IMR-90 (cell line): Measurements from ENCODE around the gene NAT8. TPM values are rescaled to one million over a fixed set of nuclear protein-coding genes. Genes with fewer than 3 reads are reported as not detected.
"Not testable (repeated sequence)": the region's sequence is repeated elsewhere in the genome, so short reads cannot be mapped to it uniquely, and the experiment has no call there.

Source experiments
- ATAC-seq: fragments of 200-7000 bp; cut with Tn5 transposase; 2 replicates; pipeline ENCODE4 v1.9.1; 2020; ENCODE audit warnings: low read depth, mild to moderate bottlenecking, moderate library complexity
- BruUV-seq: library from RNA; stranded (reverse); fragments of 400-500 nt; replicated peaks from 2 replicates; lab custom pipeline; 2021; lab: Mats Ljungman, UMichigan
- CTCF ChIA-PET: fragments of 300-600 bp; formaldehyde crosslinking; extraction: SDS; loops from one replicate; lab custom pipeline; 2021; ENCODE audit warnings: antibody characterized with exemption; lab: Yijun Ruan, JAX
- POLR2A ChIA-PET: fragments of 300-600 bp; sonication (Branson Sonifier 250); formaldehyde crosslinking; loops from one replicate; lab custom pipeline; 2022; ENCODE audit warnings: antibody characterized with exemption; ENCODE audit not compliant: unreplicated experiment; lab: Charles Lee
- DNase-seq: peaks from one replicate; pipeline ENCODE4 v3.0.0; 2013
- H2AFZ ChIP-seq: replicated peaks from 2 replicates; pipeline ENCODE3; 2013; ENCODE audit warnings: low read length, mild to moderate bottlenecking; ENCODE audit not compliant: poor library complexity
- H2AK5ac ChIP-seq: 2 replicates; pipeline ENCODE4 v1.6.1; 2013; ENCODE audit warnings: low read depth, low read length, inconsistent platforms
- H2AK9ac ChIP-seq: replicated peaks from 2 replicates; pipeline ENCODE3; 2013; ENCODE audit warnings: mild to moderate bottlenecking, low read depth, low read length, moderate library complexity; ENCODE audit not compliant: poor library complexity
- H2BK120ac ChIP-seq: 2 replicates; pipeline ENCODE4 v1.6.1; 2013; ENCODE audit warnings: low read depth, low read length, inconsistent platforms
- H2BK15ac ChIP-seq: 3 replicates; pipeline ENCODE4 v1.6.1; 2013; ENCODE audit warnings: low read depth, low read length, inconsistent platforms
- H2BK20ac ChIP-seq: 2 replicates; pipeline ENCODE4 v1.6.1; 2013; ENCODE audit warnings: low read depth, mild to moderate bottlenecking, inconsistent platforms, low read length, moderate library complexity
- H2BK5ac ChIP-seq: 2 replicates; pipeline ENCODE4 v1.6.1; 2013; ENCODE audit warnings: mild to moderate bottlenecking, low read depth, low read length, inconsistent platforms; ENCODE audit not compliant: poor library complexity, severe bottlenecking
- H3K14ac ChIP-seq: replicated peaks from 2 replicates; pipeline ENCODE4 v1.6.1; 2013; ENCODE audit warnings: low read depth, low read length, inconsistent platforms
- H3K18ac ChIP-seq: 2 replicates; pipeline ENCODE4 v1.6.1; 2013; ENCODE audit warnings: low read depth, low read length, control low read depth
- H3K23ac ChIP-seq: 2 replicates; pipeline ENCODE4 v1.6.1; 2013; ENCODE audit warnings: low read depth, low read length, inconsistent platforms
- H3K27ac ChIP-seq: 2 replicates; pipeline ENCODE4 v1.5.1; 2013; ENCODE audit warnings: mild to moderate bottlenecking, control low read depth, low read length; ENCODE audit not compliant: insufficient read depth
- H3K27me3 ChIP-seq: 2 replicates; pipeline ENCODE4 v1.6.1; 2013; ENCODE audit warnings: low read length; ENCODE audit not compliant: control insufficient read depth, insufficient read depth
- H3K36me3 ChIP-seq: 2 replicates; pipeline ENCODE4 v1.6.1; 2013; ENCODE audit warnings: low read length, mixed read lengths; ENCODE audit not compliant: control insufficient read depth, insufficient read depth
- H3K4ac ChIP-seq: 2 replicates; pipeline ENCODE4 v1.6.1; 2013; ENCODE audit warnings: low read depth, low read length, inconsistent platforms
- H3K4me1 ChIP-seq: 2 replicates; pipeline ENCODE4 v1.6.1; 2013; ENCODE audit warnings: low read length, mixed read lengths; ENCODE audit not compliant: control insufficient read depth, insufficient read depth
- H3K4me2 ChIP-seq: 2 replicates; pipeline ENCODE4 v1.6.1; 2013; ENCODE audit warnings: low read depth, mild to moderate bottlenecking, control low read depth, low read length, moderate library complexity
- H3K4me3 ChIP-seq: 2 replicates; pipeline ENCODE4 v1.5.1; 2013; ENCODE audit warnings: low read depth, mild to moderate bottlenecking, control low read depth, low read length, moderate library complexity; ENCODE audit not compliant: insufficient read depth
- H3K56ac ChIP-seq: 2 replicates; pipeline ENCODE4 v1.6.1; 2013; ENCODE audit warnings: low read length, inconsistent platforms; ENCODE audit not compliant: insufficient read depth; ENCODE audit errors: extremely low read depth
- H3K79me1 ChIP-seq, 2 experiments: 2 replicates each; pipeline ENCODE4 v1.6.1; 2013; ENCODE audit warnings: low read length in 2 of 2, inconsistent platforms in 1 of 2, low read depth in 1 of 2
- H3K9ac ChIP-seq: 2 replicates; pipeline ENCODE4 v1.6.1; 2013; ENCODE audit warnings: low read depth, low read length, control low read depth
- H3K9me1 ChIP-seq: 2 replicates; pipeline ENCODE4 v1.6.1; 2013; ENCODE audit warnings: low read length, inconsistent platforms; ENCODE audit not compliant: insufficient read depth
- H3K9me3 ChIP-seq: 2 replicates; pipeline ENCODE4 v1.6.1; 2013; ENCODE audit warnings: low read length; ENCODE audit not compliant: control insufficient read depth, insufficient read depth
- H4K20me1 ChIP-seq: 2 replicates; pipeline ENCODE4 v1.6.1; 2013; ENCODE audit warnings: low read length, inconsistent platforms; ENCODE audit not compliant: insufficient read depth
- H4K5ac ChIP-seq: 2 replicates; pipeline ENCODE4 v1.6.1; 2013; ENCODE audit warnings: mild to moderate bottlenecking, low read depth, low read length, control low read depth
- H4K8ac ChIP-seq, 2 experiments: 2 replicates each; pipeline ENCODE4 v1.6.1; 2013; ENCODE audit warnings: low read depth in 2 of 2, low read length in 2 of 2, control low read depth in 1 of 2, inconsistent platforms in 1 of 2
- H4K91ac ChIP-seq: 2 replicates; pipeline ENCODE4 v1.6.1; 2013; ENCODE audit warnings: low read depth, low read length, inconsistent platforms; ENCODE audit not compliant: insufficient read depth
- WGBS, 2 experiments: methylation state at CpG; one replicate each; pipeline versions ENCODE4 v1.1.5 to v1.1.7; 2013; ENCODE audit warnings: missing lambda C conversion rate in 2 of 2; ENCODE audit not compliant: insufficient read length in 1 of 2; ENCODE audit errors: extremely low coverage in 2 of 2; 5-methylcytosine and 5-hydroxymethylcytosine counted together
- dilution Hi-C: fragments of 300-500 bp; cut with HindIII; formaldehyde crosslinking; loops from one replicate; pipeline ENCODE4 v1.14.3; 2018; ENCODE audit warnings: low sequenced_read_pairs; ENCODE audit not compliant: unreplicated experiment
- in situ Hi-C: fragments of 300-500 bp; cut with MboI; formaldehyde crosslinking; loops from 3 replicates; pipeline ENCODE4 v1.14.3; 2019; ENCODE audit warnings: low sequenced_read_pairs, inconsistent platforms, mixed read lengths
- intact Hi-C: fragments of 100-400 bp; cut with micrococcal nuclease; formaldehyde crosslinking; loops from 2 replicates; pipeline ENCODE4 v1.10.0; 2022
- polyA plus RNA-seq, 3 experiments: library from polyadenylated mRNA; depleted of rRNA; stranded (reverse); fragments of >200 nt; gene quantifications; 2 replicates each; pipeline ENCODE4 v1.2.3, GENCODE V29; 2012; ENCODE audit warnings: low replicate concordance in 1 of 3
- total RNA-seq: library from RNA; depleted of rRNA; stranded (reverse); fragments of >200 nt; gene quantifications from 2 replicates; pipeline ENCODE4 v1.2.3, GENCODE V29; 2012

NAT8 gene
- total and polyA plus RNA-seq, 2 of the 4 experiments (the other 2 are of a cell fraction): not detected

DNA sequence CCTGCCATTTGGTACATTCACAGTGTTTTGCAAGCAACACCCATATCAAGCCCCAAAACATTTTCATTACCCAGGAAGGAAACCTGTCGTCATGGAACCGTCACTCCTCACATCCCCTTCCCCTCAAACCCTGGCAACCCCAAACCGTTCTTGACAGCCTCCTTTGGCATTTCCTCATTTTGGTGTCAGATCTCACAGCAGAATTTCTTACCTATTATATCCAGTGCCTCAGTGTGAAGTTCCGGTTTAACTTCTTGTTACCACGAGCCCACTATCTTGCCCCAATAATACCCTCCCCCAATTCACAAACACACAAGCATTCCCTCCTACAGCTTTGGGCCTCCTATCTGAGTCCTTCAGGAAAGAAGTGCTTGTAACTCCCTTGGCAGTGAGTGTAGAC, 16.0 kb downstream of the NAT8 start:
- CTCF ChIA-PET, H4K5ac ChIP-seq, H4K91ac ChIP-seq, H3K36me3 ChIP-seq, H4K20me1 ChIP-seq, H2BK20ac ChIP-seq, H3K9me1 ChIP-seq, H3K14ac ChIP-seq, H2BK120ac ChIP-seq, intact Hi-C loops, H3K4me3 ChIP-seq, H3K18ac ChIP-seq, H2AFZ ChIP-seq, DNase-seq, dilution Hi-C loops, H3K23ac ChIP-seq, H4K8ac ChIP-seq, POLR2A ChIA-PET, H2BK5ac ChIP-seq, H3K27ac ChIP-seq, H3K79me1 ChIP-seq, H3K27me3 ChIP-seq, in situ Hi-C loops, H3K56ac ChIP-seq, H3K4me1 ChIP-seq, ATAC-seq, H2AK9ac ChIP-seq, BruUV-seq, H2BK15ac ChIP-seq, H2AK5ac ChIP-seq, H3K9ac ChIP-seq, H3K4me2 ChIP-seq, H3K9me3 ChIP-seq, H3K4ac ChIP-seq: not testable (repeated sequence)
- 0% methylated on average over 1 of the region's 5 CpGs; no CpG with 5 or more reads in 1 of the 2 experiments for WGBS, 2 experiments

GRCh38 chr2:73624625-73625024, 17.6 kb downstream of the NAT8 start:
- H2BK15ac ChIP-seq, in situ Hi-C loops, H4K8ac ChIP-seq, dilution Hi-C loops, H3K14ac ChIP-seq, H3K23ac ChIP-seq, H2AK9ac ChIP-seq, H4K91ac ChIP-seq, H2AFZ ChIP-seq, H2BK20ac ChIP-seq, H3K27ac ChIP-seq, H2BK120ac ChIP-seq, CTCF ChIA-PET, H2AK5ac ChIP-seq, H3K9me3 ChIP-seq, H2BK5ac ChIP-seq, POLR2A ChIA-PET, H3K27me3 ChIP-seq, H3K4me2 ChIP-seq, H3K18ac ChIP-seq, H3K9me1 ChIP-seq, H4K20me1 ChIP-seq, H3K9ac ChIP-seq, H3K79me1 ChIP-seq, H3K4ac ChIP-seq, H3K4me3 ChIP-seq, H3K56ac ChIP-seq, H4K5ac ChIP-seq, intact Hi-C loops, H3K36me3 ChIP-seq, H3K4me1 ChIP-seq, DNase-seq, BruUV-seq: not testable (repeated sequence)
- ATAC-seq: peak; percentile 46; the same call in 1 of the 2 replicates
- WGBS, 2 experiments: no CpG with 5 or more reads among the region's 9 CpGs
